Glutamatergic neuron (in vitro differentiated cells): ENCODE measurements around the gene KRTAP17-1. TPM values are rescaled to one million over a fixed set of nuclear protein-coding genes. Genes with fewer than 3 reads are reported as not detected.
A peak's percentile ranks its signal among the peaks of the same experiment; 100 is the strongest.

ENCODE experiments used
- DNase-seq: peaks from one replicate; pipeline ENCODE4 v3.0.0; 2022
- H3K27ac Mint-ChIP-seq: one replicate; pipeline ENCODE4 v1.8.0; 2020; ENCODE audit warnings: mild to moderate bottlenecking, mixed read lengths, inconsistent platforms; ENCODE audit not compliant: unreplicated experiment
- H3K27me3 Mint-ChIP-seq: one replicate; pipeline ENCODE4 v1.8.0; 2020; ENCODE audit warnings: mild to moderate bottlenecking, moderate library complexity, mixed read lengths, inconsistent platforms; ENCODE audit not compliant: unreplicated experiment
- H3K36me3 Mint-ChIP-seq: one replicate; pipeline ENCODE4 v1.8.0; 2020; ENCODE audit warnings: mild to moderate bottlenecking, mixed read lengths, inconsistent platforms; ENCODE audit not compliant: unreplicated experiment
- H3K4me1 Mint-ChIP-seq: one replicate; pipeline ENCODE4 v1.8.0; 2020; ENCODE audit warnings: mild to moderate bottlenecking, low read depth, mixed read lengths, inconsistent platforms; ENCODE audit not compliant: unreplicated experiment
- H3K4me3 Mint-ChIP-seq: one replicate; pipeline ENCODE4 v1.8.0; 2020; ENCODE audit warnings: mild to moderate bottlenecking, mixed read lengths, inconsistent platforms; ENCODE audit not compliant: unreplicated experiment
- H3K9me3 Mint-ChIP-seq: one replicate; pipeline ENCODE4 v1.8.0; 2020; ENCODE audit warnings: mild to moderate bottlenecking, moderate library complexity, mixed read lengths, inconsistent platforms; ENCODE audit not compliant: unreplicated experiment
- CTCF ChIP-seq: fragments of 200-600 bp; sonication (generic); IDR thresholded peaks from one replicate; pipeline ENCODE4 v1.5.0; 2021; ENCODE audit not compliant: partially characterized antibody, unreplicated experiment
- total RNA-seq: library from RNA; stranded (reverse); fragmentation: NEBNext Ultra II Directional; extraction: Animal tissue kit (Norgen Biotek cat#: 25700); gene quantifications from one replicate; pipeline ENCODE4 v1.2.1, GENCODE V29; 2021; ENCODE audit not compliant: unreplicated experiment

KRTAP17-1 gene
- total RNA-seq, 1 donor from 2014 or later: not detected

DNA sequence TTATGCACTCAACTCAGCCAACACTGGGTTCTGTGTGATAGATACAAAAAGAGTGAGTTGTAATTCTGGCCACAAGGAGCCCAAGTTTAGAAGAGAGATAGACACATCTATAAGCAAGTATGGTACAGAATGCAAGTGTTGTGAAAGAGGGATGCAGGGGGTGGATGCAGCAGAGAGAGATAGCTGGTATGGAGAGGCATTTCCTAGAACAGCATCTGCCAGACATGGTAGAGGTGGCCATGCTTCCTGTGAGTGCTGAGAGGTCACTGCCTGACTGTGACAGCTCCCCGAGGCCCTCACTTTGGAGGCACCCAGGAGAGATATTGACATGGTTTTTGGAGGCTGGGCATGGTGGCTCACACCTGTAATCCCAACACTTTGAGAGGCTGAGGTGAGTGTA lies 4.4 kb downstream of the KRTAP17-1 start:
- H3K27me3 Mint-ChIP-seq: peaks cover 12% of the 10 kb centered on the region
- peaks cover 6% of the 10 kb centered on the region for H3K36me3 Mint-ChIP-seq

DNA sequence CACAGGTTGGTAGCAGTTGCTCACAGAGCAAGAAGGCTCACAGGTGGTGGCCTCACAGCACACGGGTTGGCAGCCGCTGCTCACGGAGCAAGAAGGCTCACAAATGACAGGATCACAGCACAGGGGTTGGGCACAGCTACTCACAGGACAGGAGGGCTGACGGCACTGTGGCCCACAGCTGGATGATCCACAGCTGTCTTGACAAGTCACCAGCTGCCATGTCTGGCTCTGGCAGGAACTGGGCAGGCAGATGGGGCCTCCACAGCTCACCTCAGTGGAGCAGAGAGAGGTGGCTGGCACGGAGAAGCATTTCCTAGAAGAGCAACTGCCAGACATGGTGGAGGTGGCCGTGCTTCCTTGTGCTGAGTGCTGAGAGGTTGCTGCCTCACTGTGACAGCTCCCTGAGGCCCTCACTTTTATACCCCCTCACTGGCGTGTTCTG lies 6.6 kb downstream of the KRTAP17-1 start, which contains the start of gene KRTAP16-1:
Gene KRTAP16-1 (minus strand): TSS at position 392 of the 442 bp plus-strand sequence. CDS start 56 bp downstream, at position 336.
- no peak for TF ChIP-seq CTCF
- peaks cover 12% of the 10 kb centered on the region for H3K27me3 Mint-ChIP-seq
- no peak for DNase-seq
- peaks cover 8% of the 10 kb centered on the region for H3K4me1 Mint-ChIP-seq
- no peak within 1 kb of the TSS for H3K4me3 Mint-ChIP-seq
- peaks cover 6% of the 10 kb centered on the region for H3K36me3 Mint-ChIP-seq
- H3K9me3 Mint-ChIP-seq: peaks cover 11% of the 10 kb centered on the region
- peak within 1 kb of the TSS; percentile 46 for H3K27ac Mint-ChIP-seq

More for the DNA sequence above, 4.4 kb downstream of the KRTAP17-1 start:
- TF ChIP-seq CTCF: no peak
- Mint-ChIP-seq H3K27ac (no peak overlapping the region), H3K4me3 (no peak overlapping the region), H3K4me1 (peaks cover 8% of the 10 kb centered on the region), H3K9me3 (peaks cover 11% of the 10 kb centered on the region)
- DNase-seq: no peak

- H3K27ac Mint-ChIP-seq: peak overlapping the region; percentile 46
- peaks cover 6% of the 10 kb centered on the region for H3K36me3 Mint-ChIP-seq
- DNase-seq: no peak
- H3K4me3 Mint-ChIP-seq: no peak overlapping the region
- TF ChIP-seq CTCF: no peak
- peaks cover 11% of the 10 kb centered on the region for H3K27me3 Mint-ChIP-seq
- peaks cover 11% of the 10 kb centered on the region for H3K9me3 Mint-ChIP-seq
- H3K4me1 Mint-ChIP-seq: peaks cover 8% of the 10 kb centered on the region
These were observed 7.1 kb downstream of the KRTAP17-1 start for GRCh38 chr17:41308251-41308917.

- no peak overlapping the region for H3K4me3 Mint-ChIP-seq
- peaks cover 6% of the 10 kb centered on the region for H3K36me3 Mint-ChIP-seq
- no peak overlapping the region for H3K27ac Mint-ChIP-seq
- peaks cover 10% of the 10 kb centered on the region for H3K9me3 Mint-ChIP-seq
- peaks cover 8% of the 10 kb centered on the region for H3K4me1 Mint-ChIP-seq
- no peak for DNase-seq
- peaks cover 10% of the 10 kb centered on the region for H3K27me3 Mint-ChIP-seq
- TF ChIP-seq CTCF: no peak
These were observed 7.9 kb downstream of the KRTAP17-1 start for GRCh38 chr17:41307647-41308046.

GRCh38 chr17:41304091-41304490 lies 11.4 kb downstream of the KRTAP17-1 start:
- TF ChIP-seq CTCF: no peak
- Mint-ChIP-seq H3K36me3 (peaks cover 6% of the 10 kb centered on the region), H3K4me1 (peaks cover 8% of the 10 kb centered on the region), H3K27ac (no peak overlapping the region), H3K9me3 (peaks cover 9% of the 10 kb centered on the region), H3K27me3 (peaks cover 12% of the 10 kb centered on the region), H3K4me3 (no peak overlapping the region)
- no peak for DNase-seq
